Sigmoid colon (tissue), 4 donors: ENCODE measurements around the gene EML6.

Source experiments
- EP300 ChIP-seq, 4 donors: sonication (generic); formaldehyde crosslinking; IDR thresholded peaks; one replicate each; pipeline ENCODE4 v1.6.1; 2017; ENCODE audit warnings: antibody characterized with exemption in 4 of 4
- POLR2A ChIP-seq, 2 donors: fragments of 450-650 bp; IDR thresholded peaks; one replicate each; pipeline ENCODE4 v1.6.1; 2016; ENCODE audit warnings: antibody characterized with exemption in 2 of 2, mild to moderate bottlenecking in 2 of 2, moderate library complexity in 2 of 2
- POLR2AphosphoS5 ChIP-seq, 4 donors: sonication (generic); formaldehyde crosslinking; IDR thresholded peaks; one replicate each; pipeline ENCODE4 v1.6.1; 2017; ENCODE audit warnings: antibody characterized with exemption in 4 of 4
- TF ChIP-seq, protein P1 (sequence below), 4 experiments: fragments of 450-650 bp in 3 of 4; fragments of 200-600 bp in 1 of 4; IDR thresholded peaks; one replicate each; pipeline ENCODE4 v1.5.1; 2016 to 2019; ENCODE audit warnings: antibody characterized with exemption in 4 of 4, mild to moderate bottlenecking in 3 of 4, moderate library complexity in 2 of 4

- TF ChIP-seq, protein P1, sequence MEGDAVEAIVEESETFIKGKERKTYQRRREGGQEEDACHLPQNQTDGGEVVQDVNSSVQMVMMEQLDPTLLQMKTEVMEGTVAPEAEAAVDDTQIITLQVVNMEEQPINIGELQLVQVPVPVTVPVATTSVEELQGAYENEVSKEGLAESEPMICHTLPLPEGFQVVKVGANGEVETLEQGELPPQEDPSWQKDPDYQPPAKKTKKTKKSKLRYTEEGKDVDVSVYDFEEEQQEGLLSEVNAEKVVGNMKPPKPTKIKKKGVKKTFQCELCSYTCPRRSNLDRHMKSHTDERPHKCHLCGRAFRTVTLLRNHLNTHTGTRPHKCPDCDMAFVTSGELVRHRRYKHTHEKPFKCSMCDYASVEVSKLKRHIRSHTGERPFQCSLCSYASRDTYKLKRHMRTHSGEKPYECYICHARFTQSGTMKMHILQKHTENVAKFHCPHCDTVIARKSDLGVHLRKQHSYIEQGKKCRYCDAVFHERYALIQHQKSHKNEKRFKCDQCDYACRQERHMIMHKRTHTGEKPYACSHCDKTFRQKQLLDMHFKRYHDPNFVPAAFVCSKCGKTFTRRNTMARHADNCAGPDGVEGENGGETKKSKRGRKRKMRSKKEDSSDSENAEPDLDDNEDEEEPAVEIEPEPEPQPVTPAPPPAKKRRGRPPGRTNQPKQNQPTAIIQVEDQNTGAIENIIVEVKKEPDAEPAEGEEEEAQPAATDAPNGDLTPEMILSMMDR (IDR thresholded peaks at IDR 0.05) = no peak
- TF ChIP-seq POLR2AphosphoS5 (IDR thresholded peaks at IDR 0.05) (no peak), POLR2A (IDR thresholded peaks at IDR 0.05) (no peak), EP300 (IDR thresholded peaks at IDR 0.05) (no peak)
These were observed 246.5 kb downstream of the EML6 start for GRCh38 chr2:54969940-54970338.
